Stimulated activated CD8-positive, alpha-beta memory T cell treated with anti-CD3 and anti-CD28 coated beads, Interleukin-12 subunit alpha, Interleukin-12 subunit beta, amount 100 ng/mL, for 24 hours (primary cell): ENCODE measurements around the gene KRTAP10-10.
"Not testable (repeated sequence)": the region's sequence is repeated elsewhere in the genome, so short reads cannot be mapped to it uniquely, and the experiment has no call there.

Source experiments
- DNase-seq: peaks from one replicate; pipeline ENCODE4 v3.0.0-alpha.2; 2020; ENCODE audit errors: extremely low read depth

KRTAP10-10 gene

GRCh38 chr21:44637018-44637850, at the start of gene KRTAP10-10:
TSS of gene KRTAP10-10 (plus strand) at chr21:44637356. CDS start at chr21:44637418, 62 bp downstream.
- DNase-seq: no peak

- DNase-seq: no peak
These were observed 48.1 kb upstream of the KRTAP10-10 start for GRCh38 chr21:44589094-44589493.

- no peak for DNase-seq
These were observed 47.4 kb upstream of the KRTAP10-10 start for GRCh38 chr21:44589586-44590305.

GRCh38 chr21:44590311-44590721, 46.8 kb upstream of the KRTAP10-10 start:
- DNase-seq: no peak

GRCh38 chr21:44590897-44591800, 46.0 kb upstream of the KRTAP10-10 start:
- not testable (repeated sequence) for DNase-seq

- DNase-seq: not testable (repeated sequence)
These were observed 45.4 kb upstream of the KRTAP10-10 start for GRCh38 chr21:44591801-44592130.

- DNase-seq: no peak
These were observed 44.5 kb upstream of the KRTAP10-10 start, which contains the start of gene KRTAP10-6 for GRCh38 chr21:44592446-44593311. TSS of gene KRTAP10-6 (minus strand) at chr21:44592505. CDS start at chr21:44592484, 21 bp downstream.

- no peak for DNase-seq
These were observed 43.4 kb upstream of the KRTAP10-10 start for GRCh38 chr21:44593598-44594405.

- no peak for DNase-seq
These were observed 42.7 kb upstream of the KRTAP10-10 start for GRCh38 chr21:44594406-44594916.

- DNase-seq: no peak
These were observed 41.6 kb upstream of the KRTAP10-10 start for GRCh38 chr21:44595524-44595923.

- DNase-seq: no peak
These were observed 41.0 kb upstream of the KRTAP10-10 start for GRCh38 chr21:44596068-44596725.

- DNase-seq: no peak
These were observed 39.1 kb upstream of the KRTAP10-10 start for GRCh38 chr21:44598061-44598460.

GRCh38 chr21:44599264-44600029, 37.7 kb upstream of the KRTAP10-10 start:
- no peak for DNase-seq

- DNase-seq: not testable (repeated sequence)
These were observed 36.8 kb upstream of the KRTAP10-10 start, which contains the start of gene KRTAP10-7 for GRCh38 chr21:44600118-44600978. TSS of gene KRTAP10-7 (plus strand) at chr21:44600597. CDS start at chr21:44600622, 25 bp downstream.

- DNase-seq: not testable (repeated sequence)
These were observed 36.1 kb upstream of the KRTAP10-10 start for GRCh38 chr21:44601091-44601490.

- no peak for DNase-seq
These were observed 35.3 kb upstream of the KRTAP10-10 start for GRCh38 chr21:44601596-44602462.
